AG04450 (cell line): Measurements from ENCODE around the gene TRABD. TPM values are rescaled to one million over a fixed set of nuclear protein-coding genes. Genes with fewer than 3 reads are reported as not detected.

Source experiments
- CTCF ChIA-PET: fragments of 300-600, 350-600 bp; formaldehyde crosslinking; extraction: SDS; loops from one replicate; lab custom pipeline; 2022; ENCODE audit warnings: antibody characterized with exemption, inconsistent platforms; lab: Charles Lee
- POLR2A ChIA-PET: fragments of 350-600 bp; formaldehyde crosslinking; extraction: SDS; loops from one replicate; lab custom pipeline; 2021; ENCODE audit warnings: antibody characterized with exemption, inconsistent platforms; lab: Yijun Ruan, JAX
- DNase-seq: peaks from one replicate; pipeline ENCODE4 v3.0.0-alpha.2; 2011; ENCODE audit warnings: low read depth, low spot score
- H3K27ac ChIP-seq: one replicate; pipeline ENCODE4 v1.5.1; 2012; ENCODE audit warnings: low read depth, low read length, control low read depth
- H3K27me3 ChIP-seq: one replicate; pipeline ENCODE4 v1.6.0; 2012; ENCODE audit warnings: low read length; ENCODE audit not compliant: control insufficient read depth, insufficient read depth
- H3K4me3 ChIP-seq: 2 replicates; pipeline ENCODE4 v1.5.1; 2011; ENCODE audit warnings: mild to moderate bottlenecking, low read depth, low read length, control low read depth
- H3K9me3 ChIP-seq: 2 replicates; pipeline ENCODE4 v1.5.1; 2012; ENCODE audit warnings: low read length; ENCODE audit not compliant: control insufficient read depth, insufficient read depth
- polyA plus RNA-seq: library from polyadenylated mRNA; depleted of rRNA; stranded (reverse); fragments of >200 nt; gene quantifications from 2 replicates; pipeline ENCODE4 v1.2.3, GENCODE V29; 2011
- TF ChIP-seq, protein P1 (sequence below): IDR thresholded peaks from 2 replicates; pipeline ENCODE4 v1.5.1; 2011; ENCODE audit warnings: low read depth, low read length, control low read depth, inconsistent platforms

The TRABD gene
- polyA plus RNA-seq, 1 experiment, result 8.7 TPM

DNA sequence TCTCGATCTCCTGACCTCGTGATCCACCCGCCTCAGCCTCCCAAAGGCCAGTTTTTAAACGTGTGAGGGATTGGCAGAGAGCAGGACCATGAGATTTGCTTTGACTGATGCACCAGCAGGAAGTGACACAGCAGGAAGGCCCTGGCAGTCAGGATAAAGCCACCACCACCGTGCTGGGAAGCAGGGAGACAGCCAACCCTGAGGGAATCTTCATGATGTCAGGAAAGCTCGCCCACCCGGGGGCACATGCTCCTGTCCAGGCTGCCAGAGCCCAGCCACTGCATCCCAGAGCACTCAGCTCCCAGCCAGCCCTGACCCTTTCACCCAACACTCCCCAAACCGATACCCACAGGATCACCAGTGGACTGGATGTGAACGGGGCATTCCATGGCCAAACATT, 53.0 kb downstream of the TRABD start:
- Histone ChIP-seq H3K27me3 (no peaks in the 10 kb centered on the region), H3K9me3 (peaks cover 11% of the 10 kb centered on the region; the same call in 1 of the 2 replicates), H3K4me3 (no peak overlapping the region), H3K27ac (no peak overlapping the region)
- CTCF ChIA-PET, result interaction anchor here (0.9 to 2.6 kb wide), 2 partner anchors 8 to 128 kb away, joined by 4 to 6 read pairs; no protein-coding TSS in a partner anchor
- no peak for DNase-seq
- POLR2A ChIA-PET, result no interaction called here
- TF ChIP-seq, protein P1, sequence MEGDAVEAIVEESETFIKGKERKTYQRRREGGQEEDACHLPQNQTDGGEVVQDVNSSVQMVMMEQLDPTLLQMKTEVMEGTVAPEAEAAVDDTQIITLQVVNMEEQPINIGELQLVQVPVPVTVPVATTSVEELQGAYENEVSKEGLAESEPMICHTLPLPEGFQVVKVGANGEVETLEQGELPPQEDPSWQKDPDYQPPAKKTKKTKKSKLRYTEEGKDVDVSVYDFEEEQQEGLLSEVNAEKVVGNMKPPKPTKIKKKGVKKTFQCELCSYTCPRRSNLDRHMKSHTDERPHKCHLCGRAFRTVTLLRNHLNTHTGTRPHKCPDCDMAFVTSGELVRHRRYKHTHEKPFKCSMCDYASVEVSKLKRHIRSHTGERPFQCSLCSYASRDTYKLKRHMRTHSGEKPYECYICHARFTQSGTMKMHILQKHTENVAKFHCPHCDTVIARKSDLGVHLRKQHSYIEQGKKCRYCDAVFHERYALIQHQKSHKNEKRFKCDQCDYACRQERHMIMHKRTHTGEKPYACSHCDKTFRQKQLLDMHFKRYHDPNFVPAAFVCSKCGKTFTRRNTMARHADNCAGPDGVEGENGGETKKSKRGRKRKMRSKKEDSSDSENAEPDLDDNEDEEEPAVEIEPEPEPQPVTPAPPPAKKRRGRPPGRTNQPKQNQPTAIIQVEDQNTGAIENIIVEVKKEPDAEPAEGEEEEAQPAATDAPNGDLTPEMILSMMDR, result no peak

DNA sequence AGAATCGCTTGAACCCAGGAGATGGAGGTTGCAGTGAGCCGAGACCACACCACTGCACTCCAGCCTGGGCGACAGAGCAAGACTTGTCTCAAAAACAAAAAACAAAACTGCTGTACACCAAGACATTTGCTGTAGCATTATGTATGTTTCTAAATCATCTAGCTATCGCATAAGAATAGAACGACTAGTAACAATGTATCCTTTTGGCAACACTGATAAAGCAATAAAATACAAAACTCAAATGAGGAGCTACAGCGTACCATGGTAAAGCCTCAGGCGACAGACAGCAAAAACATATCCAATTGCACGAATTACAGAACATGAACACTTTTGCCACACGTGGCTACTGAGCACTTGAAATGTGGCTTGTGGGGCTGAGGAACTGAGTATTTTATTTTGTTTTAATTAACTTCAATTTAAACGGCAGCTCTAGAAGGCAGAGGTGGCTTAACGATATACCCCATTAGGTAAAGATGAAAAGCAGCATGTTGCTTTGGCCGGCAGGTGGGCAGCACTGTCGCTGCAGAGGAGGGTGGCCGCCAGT, 56.8 kb downstream of the TRABD start:
- TF ChIP-seq, protein P1, result no peak

DNA sequence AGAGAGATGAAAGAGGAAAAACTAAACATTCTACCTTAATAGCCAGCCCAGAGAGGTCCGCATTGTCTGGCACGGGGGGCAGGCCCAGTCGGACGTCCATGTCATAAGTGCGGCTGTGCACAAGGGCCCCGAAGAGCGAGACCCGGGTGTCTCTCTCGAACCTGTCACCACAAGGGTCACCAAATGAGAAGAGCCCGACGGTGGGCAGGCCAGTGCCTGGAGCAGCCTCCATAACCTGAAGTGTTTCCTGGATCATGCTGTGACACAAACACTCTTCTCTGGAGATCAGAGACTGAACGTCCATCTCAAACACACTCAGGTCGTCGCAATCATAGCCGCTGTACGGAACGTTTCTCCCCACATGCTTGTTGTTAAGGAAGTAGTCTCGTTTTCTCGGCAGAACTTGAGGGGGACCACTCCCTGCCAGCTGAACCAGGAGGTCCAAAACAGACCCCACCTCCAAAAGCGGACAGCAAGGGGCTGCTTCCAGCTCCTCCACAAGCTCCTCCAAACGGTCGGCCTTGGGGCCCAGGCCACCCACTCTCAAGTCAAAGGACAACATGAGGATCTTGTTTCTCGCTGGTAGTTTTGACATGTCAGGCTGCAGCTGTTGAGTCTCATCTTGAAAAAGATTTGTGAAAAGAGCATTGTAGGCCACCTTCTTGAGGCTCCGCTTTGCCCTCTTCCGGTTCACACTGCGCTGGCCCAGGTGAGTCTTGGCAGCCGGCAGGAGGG, 58.1 kb downstream of the TRABD start:
- DNase-seq, result no peak

More for the DNA sequence above, 56.8 kb downstream of the TRABD start:
- no peak overlapping the region for H3K27ac ChIP-seq
- peaks cover 4% of the 10 kb centered on the region; the same call in 1 of the 2 replicates for H3K9me3 ChIP-seq
- DNase-seq, result no peak
- ChIA-PET CTCF (interaction anchor here (0.7 to 2.6 kb wide), 6 partner anchors 8 to 124 kb away, joined by 3 to 14 read pairs (median 6); partner anchors contain the start of gene HDAC10), POLR2A (no interaction called here)
- H3K27me3 ChIP-seq, result no peaks in the 10 kb centered on the region
- H3K4me3 ChIP-seq, result peak overlapping the region; percentile 47

DNA sequence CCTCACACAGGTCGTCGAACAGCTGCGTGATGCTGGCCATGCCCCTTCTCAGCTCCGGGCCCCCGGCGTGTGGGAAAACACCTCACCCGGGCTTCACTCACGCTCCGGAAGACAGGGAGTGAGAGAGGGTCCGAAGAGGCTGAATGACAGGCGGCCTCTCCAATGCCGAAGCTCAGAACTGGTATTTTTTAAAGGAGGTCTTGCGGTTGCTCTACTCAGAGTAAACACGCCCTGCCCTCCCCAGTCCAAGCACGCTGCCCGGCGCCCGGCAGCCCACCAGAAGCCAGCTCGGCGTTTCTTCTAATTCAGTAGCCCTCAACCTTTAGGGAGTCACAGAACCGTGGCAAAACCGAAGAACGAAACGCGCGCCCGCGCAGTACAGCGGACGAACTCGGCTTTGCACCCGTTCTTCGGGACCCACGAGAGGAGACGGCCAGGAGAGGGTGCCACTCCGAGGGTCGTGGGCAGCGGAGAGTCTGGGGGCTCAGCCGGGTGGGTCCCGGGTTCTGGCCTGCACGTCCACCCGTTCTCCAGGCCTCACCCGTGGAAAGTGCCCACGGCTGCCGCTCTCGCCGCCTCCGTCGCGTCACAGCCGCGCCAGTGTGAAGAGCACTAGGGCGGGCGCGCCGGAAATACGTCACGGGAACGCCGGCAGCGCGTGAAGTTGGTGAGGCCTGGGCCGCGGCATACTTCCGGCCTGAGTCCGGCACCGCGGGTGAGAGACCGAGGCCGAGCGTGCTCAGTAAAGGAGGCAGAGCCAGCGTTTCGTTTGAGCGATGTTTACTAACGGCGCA, 58.9 kb downstream of the TRABD start, which contains the start of gene TUBGCP6:
Gene TUBGCP6, minus strand, starts transcription at position 604 of the 794 bp plus-strand sequence. Its CDS starts 564 bp downstream, at position 40.
- TF ChIP-seq, protein P1, result peak; percentile 25; the same call in 1 of the 2 replicates
- Histone ChIP-seq H3K9me3 (peaks cover 4% of the 10 kb centered on the region; the same call in 1 of the 2 replicates), H3K4me3 (peak within 1 kb of the TSS; percentile 98), H3K27ac (peak within 1 kb of the TSS; percentile 77), H3K27me3 (no peaks in the 10 kb centered on the region)
- ChIA-PET CTCF (interaction anchor here (1.0 kb wide), 2 partner anchors 23 to 97 kb away, joined by 3 to 6 read pairs; no protein-coding TSS in a partner anchor), POLR2A (interaction anchor here (1.0 kb wide), 1 partner anchor 18 kb away, joined by 3 read pairs; no protein-coding TSS in a partner anchor)
- peak; percentile 59 for DNase-seq

More for the DNA sequence above, 58.1 kb downstream of the TRABD start:
- CTCF ChIA-PET, result interaction anchor here (1.0 to 2.6 kb wide), 4 partner anchors 24 to 122 kb away, joined by 3 to 14 read pairs (median 8); no protein-coding TSS in a partner anchor
- TF ChIP-seq, protein P1, result no peak
- POLR2A ChIA-PET, result interaction anchor here (1.0 kb wide), 1 partner anchor 19 kb away, joined by 3 read pairs; no protein-coding TSS in a partner anchor
- Histone ChIP-seq H3K27ac (peak overlapping the region; percentile 77), H3K4me3 (peak overlapping the region; percentile 98), H3K27me3 (no peaks in the 10 kb centered on the region), H3K9me3 (peaks cover 4% of the 10 kb centered on the region; the same call in 1 of the 2 replicates)
